CD4-positive, alpha-beta T cell treated with Interleukin-15 for 1 hour (primary cell): Measurements from ENCODE around the gene APRT.
"Not testable (repeated sequence)": the region's sequence is repeated elsewhere in the genome, so short reads cannot be mapped to it uniquely, and the experiment has no call there.

Source experiments
- DNase-seq: peaks from one replicate; pipeline ENCODE4 v3.0.0-alpha.2; 2020

The APRT gene

DNA sequence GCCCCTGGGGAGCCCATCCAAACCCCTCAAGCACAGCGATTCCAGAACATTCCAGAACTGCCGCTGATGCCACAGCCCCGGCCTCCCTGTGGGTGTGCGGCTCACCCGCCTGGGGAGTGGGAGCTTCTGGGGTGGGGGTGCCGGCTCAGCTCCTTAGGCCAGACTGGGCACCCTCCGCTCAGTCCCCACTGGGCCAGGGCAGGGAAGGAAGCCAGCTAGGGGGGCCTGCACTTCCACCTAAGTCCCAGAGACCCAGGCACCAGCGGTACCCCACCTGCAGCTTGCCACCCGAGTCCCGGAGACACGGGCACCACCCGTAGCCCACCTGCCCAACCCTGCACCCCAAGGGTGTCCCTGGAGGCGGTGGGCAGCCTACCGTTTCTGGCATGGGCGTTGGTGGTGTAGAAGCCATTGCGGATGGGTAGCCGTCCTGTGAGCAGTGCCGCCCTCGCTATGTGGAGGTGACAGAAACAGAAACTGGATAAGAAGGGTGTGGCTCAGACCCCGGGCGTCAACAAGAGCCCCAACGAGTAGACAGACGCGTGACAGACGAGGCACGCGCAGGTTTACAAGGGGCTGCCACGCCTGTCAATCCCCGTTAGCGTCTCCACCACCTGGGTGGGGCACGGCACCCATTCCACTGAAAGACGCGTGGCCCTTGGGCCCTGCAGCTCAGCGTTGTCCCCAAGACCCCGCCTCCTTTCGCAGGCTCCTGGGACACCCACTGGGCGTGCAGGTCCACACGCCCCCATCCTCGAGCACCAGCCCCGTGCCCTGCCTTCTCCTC lies 30.0 kb upstream of the APRT start:
- no peak for DNase-seq

DNA sequence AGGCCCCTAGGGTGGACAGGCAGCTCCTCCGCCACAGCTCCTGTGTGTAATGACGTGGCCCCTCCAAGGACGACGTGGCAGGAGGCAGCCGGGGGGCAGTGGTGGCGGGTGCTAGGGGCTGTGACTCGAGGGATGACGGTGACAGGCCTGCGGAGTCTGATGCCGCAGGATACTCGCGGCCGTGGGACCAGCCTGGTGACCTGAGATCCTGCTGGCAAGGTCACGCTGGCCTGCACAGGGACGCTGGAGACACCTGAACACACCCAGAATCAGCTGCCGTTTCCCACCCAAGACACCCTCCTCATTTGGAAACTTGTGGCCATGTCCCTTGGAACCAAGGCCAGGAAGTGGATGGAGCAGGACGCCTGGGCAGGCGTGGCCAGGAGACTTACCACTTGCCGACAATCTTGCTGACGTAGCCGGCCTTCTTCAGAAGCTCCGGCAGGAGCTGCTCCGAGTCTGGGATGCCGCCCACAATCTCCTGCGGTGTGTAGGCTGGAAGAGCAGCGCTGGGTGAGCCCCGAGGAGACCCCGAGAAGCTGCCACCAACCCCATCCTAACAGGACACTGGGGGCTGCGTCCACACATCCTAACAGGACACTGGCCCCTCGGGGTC lies 29.0 kb upstream of the APRT start:
- DNase-seq, result no peak

- DNase-seq, result no peak
These were observed 28.2 kb upstream of the APRT start for GRCh38 chr16:88839745-88840599.

DNA sequence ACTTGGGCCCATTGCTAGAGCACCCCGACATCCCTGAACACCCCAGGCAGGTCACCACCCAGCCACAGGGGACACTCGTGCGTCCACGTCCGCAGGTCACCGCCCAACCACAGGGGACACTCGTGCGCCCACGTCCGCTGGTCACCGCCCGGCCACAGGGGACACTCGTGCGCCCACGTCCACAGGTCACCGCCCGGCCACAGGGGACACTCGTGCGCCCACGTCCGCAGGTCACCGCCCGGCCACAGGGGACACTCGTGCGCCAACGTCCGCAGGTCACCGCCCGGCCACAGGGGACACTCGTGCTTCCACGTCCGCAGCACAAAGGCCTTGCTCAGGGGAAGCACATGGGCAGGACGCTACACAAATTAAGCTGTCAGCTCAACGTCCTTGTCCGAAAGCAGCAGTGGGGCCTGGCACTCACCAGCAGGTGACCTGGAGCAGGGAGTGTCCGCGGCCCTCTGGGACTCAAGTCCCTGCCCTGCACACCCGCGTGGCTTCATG lies 27.4 kb upstream of the APRT start:
- DNase-seq, result no peak

GRCh38 chr16:88838566-88838965 lies 26.8 kb upstream of the APRT start:
- DNase-seq, result no peak

DNA sequence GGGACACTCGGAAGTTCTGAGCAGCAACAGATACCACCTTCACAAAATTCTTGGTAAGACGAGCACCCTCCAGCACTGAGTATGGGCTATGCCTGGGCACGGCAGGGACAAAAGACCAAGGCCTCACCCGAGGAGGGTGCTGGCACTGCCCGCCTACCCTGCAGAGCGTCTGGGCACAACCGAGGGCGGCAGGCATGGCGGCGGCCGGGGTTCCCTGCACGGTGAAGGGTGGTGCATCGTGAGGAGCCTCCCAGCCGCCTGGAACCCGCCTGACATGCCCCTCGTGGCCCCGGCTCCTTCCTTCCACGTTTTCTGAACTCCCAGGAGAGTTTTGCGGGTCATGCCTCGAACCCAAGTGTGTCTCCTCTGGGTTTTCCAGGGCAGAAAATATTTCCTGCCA lies 26.1 kb upstream of the APRT start:
- no peak for DNase-seq

GRCh38 chr16:88836791-88837190 lies 25.1 kb upstream of the APRT start:
- DNase-seq, result no peak

- DNase-seq, result no peak
These were observed 24.1 kb upstream of the APRT start for GRCh38 chr16:88835818-88836217.

DNA sequence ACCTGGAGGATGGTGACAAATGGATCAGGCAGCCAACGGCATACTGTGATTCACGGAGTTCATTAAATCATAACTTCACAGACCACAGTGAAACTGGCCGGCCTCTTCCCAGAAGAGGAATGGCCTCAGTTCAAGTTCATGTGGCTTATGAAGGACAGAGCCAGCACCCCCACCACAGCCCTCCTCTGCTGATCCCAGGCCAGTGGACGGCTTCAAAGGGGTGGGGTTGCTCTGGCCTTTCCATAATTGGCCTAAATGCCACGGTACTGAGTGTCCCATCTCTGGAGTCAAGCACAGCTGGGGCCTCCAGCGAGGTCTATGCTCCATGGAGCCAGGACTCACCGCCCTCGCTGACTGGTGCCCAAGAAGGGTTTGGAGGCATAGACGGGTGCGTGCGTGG lies 23.7 kb upstream of the APRT start:
- no peak for DNase-seq

DNA sequence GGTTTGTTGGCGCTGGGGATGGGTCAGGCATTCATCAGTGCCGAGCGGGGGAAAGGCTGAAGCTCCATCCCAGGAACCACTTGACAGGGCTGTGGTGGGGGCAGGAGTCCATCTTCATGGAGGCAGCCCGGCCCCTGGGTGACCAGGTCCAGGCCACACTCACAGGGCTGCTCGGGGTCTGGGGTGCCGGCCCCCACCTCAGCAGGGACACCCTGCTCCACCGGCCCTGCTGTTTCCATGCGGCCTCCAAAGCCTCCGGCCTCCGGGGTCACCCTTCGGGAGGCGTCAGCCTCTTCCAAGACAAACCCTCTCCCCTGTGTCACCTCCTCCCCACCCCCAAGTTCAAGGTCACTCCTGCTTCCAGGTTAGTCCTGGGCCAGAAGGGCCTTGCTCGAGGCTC lies 22.9 kb upstream of the APRT start:
- DNase-seq, result no peak

DNA sequence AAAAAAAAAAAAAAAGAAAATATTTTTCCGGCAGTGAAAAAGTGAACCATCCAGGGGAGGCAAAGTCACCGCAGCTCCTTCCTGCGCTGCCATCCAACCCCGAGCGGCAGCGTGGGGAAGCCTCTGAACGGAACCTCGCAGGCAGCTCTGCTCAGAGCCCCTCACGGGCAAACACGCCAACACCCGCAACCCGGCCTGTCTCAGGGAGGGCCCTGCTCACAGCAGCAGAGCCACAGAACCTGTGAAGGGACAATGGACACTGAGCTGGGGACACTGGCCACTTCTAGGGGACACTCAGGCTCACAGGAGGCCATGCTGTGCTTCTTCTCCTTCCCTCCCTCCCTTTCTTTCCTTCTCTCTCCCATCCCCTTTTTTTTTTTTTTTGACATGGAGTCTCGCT lies 21.4 kb upstream of the APRT start:
- no peak for DNase-seq

DNA sequence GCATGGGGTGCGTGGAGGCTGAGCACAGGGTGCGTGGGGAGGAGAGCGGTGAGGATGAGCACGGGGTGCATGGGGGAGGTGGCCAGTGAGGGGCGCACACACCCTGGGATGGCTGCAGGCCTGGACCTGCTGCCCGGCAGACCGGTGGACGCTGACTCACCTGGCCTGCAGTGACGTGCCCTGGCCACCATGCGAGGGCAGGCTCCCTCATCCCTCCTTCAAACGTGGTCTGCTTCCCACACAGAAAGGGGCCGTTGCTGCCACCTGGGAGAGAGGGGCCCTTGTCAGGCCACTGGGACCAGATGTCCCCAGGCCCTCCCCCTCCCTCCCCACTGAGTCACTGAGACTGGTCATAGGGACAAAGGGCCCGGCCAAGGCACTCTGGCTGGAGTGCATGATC lies 20.1 kb upstream of the APRT start:
- DNase-seq, result no peak

- DNase-seq, result no peak
These were observed 19.1 kb upstream of the APRT start for GRCh38 chr16:88830783-88831182.

DNA sequence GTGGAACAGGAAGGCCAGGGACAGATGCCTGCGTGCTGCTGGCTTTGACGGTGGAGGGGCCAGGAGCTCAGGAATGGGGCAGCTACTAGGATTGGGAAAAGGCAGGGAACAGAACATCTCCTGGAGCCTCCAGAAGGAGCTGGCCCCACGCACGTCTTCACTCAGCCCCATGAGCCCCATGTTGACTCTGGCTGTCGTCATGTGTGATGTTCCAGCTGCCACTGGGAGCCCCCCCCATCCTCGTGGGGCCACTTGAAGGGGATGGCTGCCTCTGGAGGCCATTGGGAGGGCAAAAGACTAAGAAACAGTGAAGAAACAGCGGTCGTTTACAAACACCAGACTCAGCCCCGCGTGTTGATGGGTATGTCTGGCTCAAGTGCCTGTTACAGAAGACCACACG lies 18.5 kb upstream of the APRT start:
- no peak for DNase-seq

DNA sequence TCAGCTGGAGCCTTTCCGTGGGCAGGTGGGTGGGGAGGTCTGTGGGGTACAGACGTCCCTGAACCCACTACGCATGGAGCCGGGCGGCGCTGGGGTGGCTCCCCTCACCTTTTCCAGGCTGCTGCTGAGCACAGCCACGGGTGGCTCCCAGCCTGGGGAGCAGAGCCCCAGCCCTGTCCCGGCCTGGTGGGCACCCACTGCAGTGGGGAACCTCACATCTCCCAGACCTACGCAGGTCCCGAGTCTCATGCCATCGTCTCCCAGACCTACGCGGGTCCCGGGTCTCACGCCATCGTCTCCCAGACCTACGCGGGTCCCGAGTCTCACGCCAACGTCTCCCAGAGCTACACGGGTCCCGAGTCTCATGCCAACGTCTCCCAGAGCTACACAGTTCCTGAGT lies 17.0 kb upstream of the APRT start:
- DNase-seq, result no peak

DNA sequence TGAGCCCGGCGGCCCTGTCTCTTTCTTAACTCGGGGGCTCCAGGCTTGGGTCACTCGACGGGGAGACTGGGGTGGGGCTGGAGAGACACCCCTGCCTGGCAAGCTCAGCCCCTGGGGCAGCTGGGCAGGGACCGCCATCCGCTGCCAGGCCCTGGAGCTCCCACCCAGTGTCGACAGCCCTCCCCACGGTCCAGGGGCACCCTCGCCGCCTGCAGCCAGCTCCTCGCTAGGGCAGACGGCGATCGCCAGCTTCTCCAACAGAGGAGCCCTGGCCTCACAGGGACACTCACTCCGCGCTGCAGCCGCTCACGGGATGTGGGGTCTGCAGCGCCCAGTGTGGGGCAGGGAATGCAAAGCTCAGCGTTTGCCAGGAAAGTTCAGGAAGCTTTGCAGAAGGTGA lies 16.0 kb upstream of the APRT start:
- no peak for DNase-seq

DNA sequence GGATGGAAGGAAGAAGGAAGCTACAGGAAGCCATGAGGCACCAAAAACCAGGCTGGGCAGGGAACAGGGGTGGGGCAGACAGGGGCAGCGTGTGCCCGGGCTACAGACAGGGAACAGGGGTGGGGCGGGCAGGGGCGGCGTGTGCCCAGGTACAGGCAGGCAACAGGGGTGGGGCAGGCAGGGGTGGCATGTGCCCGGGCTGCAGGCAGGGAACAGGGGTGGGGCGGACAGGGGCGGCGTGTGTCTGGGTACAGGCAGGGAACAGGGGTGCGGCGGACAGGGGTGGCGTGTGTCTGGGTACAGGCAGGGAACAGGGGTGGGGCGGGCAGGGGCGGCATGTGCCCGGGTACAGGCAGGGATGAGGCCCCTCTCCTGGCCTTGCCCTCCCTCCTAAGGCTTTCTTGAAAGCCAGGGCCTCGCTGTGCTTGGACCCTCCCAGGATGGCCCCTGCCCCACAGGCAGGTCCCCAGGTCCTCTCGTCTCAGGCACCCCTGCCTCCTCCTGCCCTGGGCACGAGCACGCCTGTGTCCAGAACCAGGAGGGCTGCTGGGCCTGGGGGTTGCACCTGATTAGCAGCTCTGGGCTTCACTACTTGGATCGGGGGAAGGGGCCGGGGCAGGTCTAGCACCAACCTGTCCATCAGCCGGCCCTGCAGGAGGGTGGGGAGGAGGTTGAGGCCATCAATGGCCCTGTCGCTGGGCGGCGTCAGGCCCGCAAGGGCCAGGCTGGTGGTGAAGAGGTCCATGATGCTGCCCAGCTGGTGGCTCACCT lies 14.5 kb upstream of the APRT start:
- DNase-seq, result no peak

DNA sequence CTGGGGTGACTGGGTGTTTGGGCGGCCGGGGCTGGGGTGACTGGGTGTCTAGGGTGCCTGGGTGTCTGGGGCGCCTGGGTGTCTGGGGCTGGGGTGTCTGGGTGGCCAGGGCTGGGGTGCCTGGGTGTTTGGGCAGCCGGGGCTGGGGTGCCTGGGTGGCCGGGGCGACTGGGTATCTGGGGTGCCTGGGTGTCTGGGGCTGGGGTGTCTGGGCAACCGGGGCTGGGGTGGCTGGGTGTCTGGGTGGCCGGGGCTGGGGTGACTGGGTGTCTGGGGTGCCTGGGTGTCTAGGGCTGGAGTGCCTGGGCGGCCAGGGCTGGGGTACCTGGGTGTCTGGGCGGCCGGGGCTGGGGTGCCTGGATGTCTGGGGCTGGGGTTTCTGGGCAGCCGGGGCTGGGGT lies 13.4 kb upstream of the APRT start:
- no peak for DNase-seq

- no peak for DNase-seq
These were observed 12.7 kb upstream of the APRT start for GRCh38 chr16:88824256-88825077.

DNA sequence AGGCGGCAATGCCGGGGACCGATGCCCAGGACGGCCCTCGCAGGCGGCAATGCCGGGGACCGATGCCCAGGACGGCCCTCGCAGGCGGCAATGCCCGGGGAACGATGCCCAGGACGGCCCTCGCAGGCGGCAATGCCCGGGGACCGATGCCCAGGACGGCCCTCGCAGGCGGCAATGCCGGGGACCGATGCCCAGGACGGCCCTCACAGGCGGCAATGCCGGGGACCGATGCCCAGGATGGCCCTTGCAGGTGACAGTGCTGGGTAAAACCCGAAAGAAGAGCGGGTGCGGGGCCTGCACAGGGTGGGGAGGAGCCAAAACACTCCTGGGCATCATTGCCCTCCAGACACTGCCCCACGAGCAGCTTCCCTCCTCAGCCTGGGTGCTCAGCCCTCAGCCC lies 11.9 kb upstream of the APRT start:
- not testable (repeated sequence) for DNase-seq

- DNase-seq, result no peak
These were observed 10.7 kb upstream of the APRT start for GRCh38 chr16:88822281-88823040.
